Measurements from ENCODE around the gene FAM234B. TPM values are rescaled to one million over a fixed set of nuclear protein-coding genes. Genes with fewer than 3 reads are reported as not detected.
A peak's percentile ranks its signal among the peaks of the same experiment; 100 is the strongest.

Gene FAM234B
- total RNA-seq, 4 donors from 2014 or later, result 0.60 to 2.6 (median 1.8) TPM

DNA sequence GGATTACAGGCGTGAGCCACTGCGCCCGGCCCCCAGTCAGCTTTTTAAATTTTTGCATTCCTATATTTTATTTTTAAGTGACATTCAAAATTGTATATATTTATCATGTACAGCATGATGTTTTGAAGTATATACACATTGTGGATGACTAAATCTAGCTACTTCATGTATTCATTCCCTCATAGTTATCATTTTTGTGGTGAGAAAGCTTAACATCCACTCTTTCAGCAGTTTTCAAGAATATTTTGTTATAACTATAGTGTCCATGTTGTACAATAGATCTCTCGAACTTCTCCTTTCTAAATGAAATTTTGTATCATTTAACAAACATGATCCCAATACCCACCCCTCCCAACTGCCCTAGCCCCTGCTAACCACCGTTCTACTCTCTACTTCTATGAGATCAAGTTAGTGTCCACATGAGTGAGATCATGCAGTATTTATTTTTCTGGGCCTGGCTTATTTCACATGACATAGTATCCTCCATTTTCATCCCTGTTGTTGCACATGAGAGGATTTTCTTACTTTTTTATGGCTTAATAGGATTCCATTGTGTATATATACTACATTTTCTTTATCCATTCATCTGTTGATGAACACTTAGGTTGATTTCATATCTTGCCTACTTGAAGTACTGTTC, 35.3 kb upstream of the FAM234B start:
- 71 to 80% methylated on average over 2 to 5 of the region's 5 CpGs for WGBS, 2 donors (ENCODE audit: low coverage in 1 of 2)
- no peaks in the 10 kb centered on the region for H3K9me3 ChIP-seq
- peaks cover 9% of the 10 kb centered on the region for H3K27me3 ChIP-seq
- no peaks in the 10 kb centered on the region for H3K36me3 ChIP-seq
- no peak overlapping the region for H3K4me3 ChIP-seq
- no peak for TF ChIP-seq EP300 (IDR thresholded peaks at IDR 0.05; ENCODE audit: low read depth)
- TF ChIP-seq POLR2AphosphoS5 (IDR thresholded peaks at IDR 0.05), result no peak
- TF ChIP-seq, protein P1, sequence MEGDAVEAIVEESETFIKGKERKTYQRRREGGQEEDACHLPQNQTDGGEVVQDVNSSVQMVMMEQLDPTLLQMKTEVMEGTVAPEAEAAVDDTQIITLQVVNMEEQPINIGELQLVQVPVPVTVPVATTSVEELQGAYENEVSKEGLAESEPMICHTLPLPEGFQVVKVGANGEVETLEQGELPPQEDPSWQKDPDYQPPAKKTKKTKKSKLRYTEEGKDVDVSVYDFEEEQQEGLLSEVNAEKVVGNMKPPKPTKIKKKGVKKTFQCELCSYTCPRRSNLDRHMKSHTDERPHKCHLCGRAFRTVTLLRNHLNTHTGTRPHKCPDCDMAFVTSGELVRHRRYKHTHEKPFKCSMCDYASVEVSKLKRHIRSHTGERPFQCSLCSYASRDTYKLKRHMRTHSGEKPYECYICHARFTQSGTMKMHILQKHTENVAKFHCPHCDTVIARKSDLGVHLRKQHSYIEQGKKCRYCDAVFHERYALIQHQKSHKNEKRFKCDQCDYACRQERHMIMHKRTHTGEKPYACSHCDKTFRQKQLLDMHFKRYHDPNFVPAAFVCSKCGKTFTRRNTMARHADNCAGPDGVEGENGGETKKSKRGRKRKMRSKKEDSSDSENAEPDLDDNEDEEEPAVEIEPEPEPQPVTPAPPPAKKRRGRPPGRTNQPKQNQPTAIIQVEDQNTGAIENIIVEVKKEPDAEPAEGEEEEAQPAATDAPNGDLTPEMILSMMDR (IDR thresholded peaks at IDR 0.05), result no peak
- TF ChIP-seq POLR2A (IDR thresholded peaks at IDR 0.05), result no peak
- H3K4me1 ChIP-seq, result no peaks in the 10 kb centered on the region
- DNase-seq, result no peak
- intact Hi-C loops (cut with DNase I; ENCODE audit: low total_unique reads), result no loop called here
- no peak overlapping the region for H3K27ac ChIP-seq
- in situ Hi-C loops (cut with MboI; ENCODE audit: low pct_ligation_motif_present in 1 of 4, low pct_unique_long_range_greater_than_20kb in 1 of 4, low sequenced_read_pairs in 3 of 4), result loop anchor here in 1 of 4 donors (10.0 kb wide), 1 partner anchor 86 kb away; no protein-coding TSS in a partner anchor

DNA sequence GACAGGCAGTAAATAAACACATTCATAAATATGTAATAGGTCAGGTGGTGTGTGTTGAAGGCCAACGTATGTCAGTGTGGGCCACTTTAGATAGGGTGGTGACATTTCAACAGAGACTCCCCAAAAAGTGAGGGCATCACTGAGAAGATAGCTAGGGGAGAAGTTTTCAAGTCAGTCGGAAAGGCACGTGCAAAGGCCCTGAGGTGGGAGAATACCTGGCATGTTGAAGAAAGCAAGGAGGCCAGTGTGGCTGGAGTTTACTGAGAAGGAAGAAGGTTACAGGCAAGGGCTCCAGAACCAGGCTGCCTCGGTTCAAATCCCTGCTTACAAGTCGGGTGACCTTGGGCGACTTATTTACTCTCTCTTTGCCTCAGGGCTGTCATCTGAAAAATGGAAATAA, 33.1 kb upstream of the FAM234B start:
- Histone ChIP-seq H3K27ac (no peak overlapping the region), H3K4me1 (no peaks in the 10 kb centered on the region), H3K27me3 (peaks cover 9% of the 10 kb centered on the region), H3K4me3 (no peak overlapping the region), H3K9me3 (no peaks in the 10 kb centered on the region), H3K36me3 (no peaks in the 10 kb centered on the region)
- in situ Hi-C loops (cut with MboI; ENCODE audit: low pct_ligation_motif_present in 1 of 4, low pct_unique_long_range_greater_than_20kb in 1 of 4, low sequenced_read_pairs in 3 of 4) (no loop called here), intact Hi-C loops (cut with DNase I; ENCODE audit: low total_unique reads) (loop anchor here (5.0 kb wide), 1 partner anchor 661 kb away; no protein-coding TSS in a partner anchor)
- WGBS, 2 donors (ENCODE audit: low coverage in 1 of 2), result 90 to 94% methylated on average over 2 to 6 of the region's 6 CpGs
- DNase-seq, result no peak
- no peak for TF ChIP-seq POLR2AphosphoS5 (IDR thresholded peaks at IDR 0.05)
- TF ChIP-seq EP300 (IDR thresholded peaks at IDR 0.05; ENCODE audit: low read depth), result no peak
- no peak for TF ChIP-seq POLR2A (IDR thresholded peaks at IDR 0.05)
- TF ChIP-seq, protein P1 (IDR thresholded peaks at IDR 0.05), result no peak

DNA sequence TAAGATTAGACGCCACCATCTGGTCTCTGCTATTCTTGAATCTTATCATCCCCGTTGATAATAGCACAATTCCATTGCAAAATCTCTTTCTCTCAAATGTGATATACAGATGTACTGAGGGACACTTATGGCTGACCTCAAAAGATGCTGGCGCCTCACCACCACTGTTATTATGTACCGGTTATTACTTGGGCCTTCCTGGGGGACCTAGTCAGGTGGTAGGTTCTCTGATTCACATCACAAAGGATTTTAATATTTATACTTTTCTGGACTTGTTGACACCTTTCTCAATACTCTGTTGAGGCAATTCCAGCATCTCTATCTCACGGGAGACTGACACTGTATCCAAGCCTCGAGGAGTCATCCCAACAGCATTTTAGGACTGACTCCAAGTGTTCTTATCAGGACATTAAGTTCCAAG, 21.3 kb upstream of the FAM234B start:
- peaks cover 0 to 3% (median 0%) of the 10 kb centered on the region in 4 donors for H3K4me1 ChIP-seq
- no peak overlapping the region for H3K4me3 ChIP-seq
- TF ChIP-seq EP300 (IDR thresholded peaks at IDR 0.05; ENCODE audit: low read depth), result no peak
- TF ChIP-seq, protein P1 (IDR thresholded peaks at IDR 0.05), result no peak
- DNase-seq, result no peak
- no peak overlapping the region for H3K27ac ChIP-seq
- intact Hi-C loops (cut with DNase I; ENCODE audit: low total_unique reads) (no loop called here), in situ Hi-C loops (cut with MboI; ENCODE audit: low pct_ligation_motif_present in 1 of 4, low pct_unique_long_range_greater_than_20kb in 1 of 4, low sequenced_read_pairs in 3 of 4) (loop anchor here in 2 of 4 donors (10.0 kb wide), 2 partner anchors 182 to 192 kb away; no protein-coding TSS in a partner anchor)
- WGBS, 2 donors (ENCODE audit: low coverage in 1 of 2), result 81 to 84% methylated on average over 5 to 6 of the region's 6 CpGs
- H3K9me3 ChIP-seq, result no peaks in the 10 kb centered on the region
- H3K36me3 ChIP-seq, result no peaks in the 10 kb centered on the region
- H3K27me3 ChIP-seq, result peaks cover 30% of the 10 kb centered on the region

DNA sequence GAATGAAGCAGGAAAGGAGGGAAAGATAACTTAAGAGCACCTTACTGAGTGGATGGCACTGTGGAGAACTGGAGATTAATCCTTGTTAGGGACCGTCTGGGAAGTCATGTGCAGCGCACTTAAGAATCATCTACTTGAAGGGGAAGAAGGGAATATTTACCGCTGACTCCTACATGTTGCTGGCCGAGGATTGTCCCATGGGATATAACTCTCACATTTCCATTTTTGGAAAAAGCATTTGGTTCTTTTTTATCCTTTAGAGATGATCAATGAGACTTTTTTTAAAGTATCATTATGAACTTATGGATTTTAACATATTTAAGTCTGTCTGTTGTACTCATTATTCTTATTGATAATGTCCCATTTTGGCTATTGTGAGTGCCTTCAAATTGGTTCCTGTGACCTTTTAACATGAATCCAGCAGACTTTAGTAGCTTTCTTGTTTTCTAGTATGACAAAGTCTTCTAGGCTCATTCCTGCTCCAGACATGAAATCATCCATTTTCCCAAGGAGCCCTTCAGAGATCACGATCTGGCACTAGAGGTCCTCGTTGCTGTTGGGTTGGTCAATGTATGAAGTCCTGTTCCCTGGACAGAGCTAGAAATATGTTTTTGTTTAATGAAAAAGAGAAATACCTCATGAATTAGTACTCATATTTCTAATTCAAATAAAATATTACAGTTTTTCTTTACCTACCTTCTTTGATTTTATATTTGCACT, 20.2 kb upstream of the FAM234B start:
- intact Hi-C loops (cut with DNase I; ENCODE audit: low total_unique reads) (no loop called here), in situ Hi-C loops (cut with MboI; ENCODE audit: low pct_ligation_motif_present in 1 of 4, low pct_unique_long_range_greater_than_20kb in 1 of 4, low sequenced_read_pairs in 3 of 4) (loop anchor here in 2 of 4 donors (10.0 kb wide), 2 partner anchors 181 to 191 kb away; no protein-coding TSS in a partner anchor)
- Histone ChIP-seq H3K27me3 (peaks cover 41% of the 10 kb centered on the region), H3K4me3 (no peak overlapping the region), H3K9me3 (no peaks in the 10 kb centered on the region), H3K27ac (no peak overlapping the region), H3K4me1 (peaks cover 0 to 3% (median 0%) of the 10 kb centered on the region in 4 donors), H3K36me3 (no peaks in the 10 kb centered on the region)
- TF ChIP-seq, protein P1 (IDR thresholded peaks at IDR 0.05), result peak in 3 of 5 experiments; percentile 25 to 40 (median 31)
- TF ChIP-seq POLR2AphosphoS5 (IDR thresholded peaks at IDR 0.05), result no peak
- peak; percentile 33 for DNase-seq
- WGBS, 2 donors (ENCODE audit: low coverage in 1 of 2), result 62 to 81% methylated on average over 6 of the region's 6 CpGs
